Panc1 (cell line): ENCODE data around the gene TMEM219. TPM values are rescaled to one million over a fixed set of nuclear protein-coding genes. Genes with fewer than 3 reads are reported as not detected.

Experiments used
- ATAC-seq: fragments of 200-7000 bp; cut with Tn5 transposase; 2 replicates; pipeline ENCODE4 v1.9.1; 2020; ENCODE audit warnings: mild to moderate bottlenecking, moderate library complexity
- BruUV-seq: library from RNA; stranded (reverse); fragments of 400-500 nt; replicated peaks from 2 replicates; lab custom pipeline; 2021; lab: Mats Ljungman, UMichigan
- CTCF ChIA-PET: fragments of 300-600 bp; sonication (Branson Sonifier 250); formaldehyde crosslinking; loops from one replicate; lab custom pipeline; 2022; ENCODE audit warnings: antibody characterized with exemption; lab: Charles Lee
- POLR2A ChIA-PET: fragments of 300-600 bp; sonication (Branson Sonifier 250); formaldehyde crosslinking; loops from one replicate; lab custom pipeline; 2022; ENCODE audit warnings: antibody characterized with exemption; lab: Charles Lee
- DNase-seq: peaks from one replicate; pipeline ENCODE4 v3.0.0-alpha.2; 2010; ENCODE audit warnings: low read depth, low spot score
- H3K27ac ChIP-seq: 2 replicates; pipeline ENCODE4 v1.5.1; 2011; ENCODE audit warnings: mild to moderate bottlenecking, low read length, inconsistent platforms
- H3K27me3 ChIP-seq: fragments of 200-500 bp; sonication (Bioruptor generic); 2 replicates; pipeline ENCODE4 v1.6.0; 2014; ENCODE audit warnings: low read length, inconsistent platforms; ENCODE audit not compliant: control insufficient read depth, insufficient read depth
- H3K36me3 ChIP-seq: fragments of 200-500 bp; sonication (Bioruptor generic); 2 replicates; pipeline ENCODE4 v1.5.1; 2014; ENCODE audit warnings: inconsistent platforms, mild to moderate bottlenecking, low read length, moderate library complexity; ENCODE audit not compliant: control insufficient read depth, insufficient read depth
- H3K4me1 ChIP-seq: 2 replicates; pipeline ENCODE4 v1.5.1; 2011; ENCODE audit warnings: inconsistent platforms, mild to moderate bottlenecking, low read length, moderate library complexity; ENCODE audit not compliant: control insufficient read depth, insufficient read depth
- H3K4me3 ChIP-seq, 2 experiments: 2 replicates each; pipeline ENCODE4 v1.5.1; 2011 to 2012; ENCODE audit warnings: low read depth in 2 of 2, low read length in 2 of 2, mild to moderate bottlenecking in 2 of 2, inconsistent platforms in 1 of 2, moderate library complexity in 1 of 2
- H3K9me3 ChIP-seq: fragments of 200-500 bp; sonication (Bioruptor generic); 2 replicates; pipeline ENCODE4 v1.5.1; 2014; ENCODE audit warnings: low read depth, mild to moderate bottlenecking, inconsistent platforms, low read length, moderate library complexity; ENCODE audit not compliant: control insufficient read depth, insufficient read depth
- CTCF ChIP-seq: fragments of 450-650 bp; IDR thresholded peaks from 2 replicates; pipeline ENCODE4 v1.5.1; 2017; ENCODE audit warnings: mild to moderate bottlenecking
- POLR2AphosphoS5 ChIP-seq: IDR thresholded peaks from 2 replicates; pipeline ENCODE4 v1.6.1; 2012; ENCODE audit warnings: mild to moderate bottlenecking, low read depth, low read length, moderate library complexity
- SIN3A ChIP-seq: IDR thresholded peaks from 2 replicates; pipeline ENCODE4 v1.6.1; 2012; ENCODE audit warnings: low read depth, mild to moderate bottlenecking, low read length, moderate library complexity, borderline replicate concordance; ENCODE audit not compliant: insufficient read depth
- TCF7L2 ChIP-seq: IDR thresholded peaks from 2 replicates; pipeline ENCODE4 v1.6.1; 2011; ENCODE audit warnings: mild to moderate bottlenecking, low read depth, low read length, inconsistent platforms
- in situ Hi-C: cut with HindIII; loops from 2 replicates; pipeline ENCODE4 v1.10.0; 2016; ENCODE audit warnings: low sequenced_read_pairs, low pct_unique_long_range_greater_than_20kb
- intact Hi-C: fragments of 100-400 bp; cut with micrococcal nuclease; formaldehyde crosslinking; loops from one replicate; pipeline ENCODE4 v1.10.0; 2022; ENCODE audit not compliant: unreplicated experiment
- total RNA-seq: library from RNA; stranded (reverse); gene quantifications from one replicate; pipeline ENCODE4 v1.2.1, GENCODE V29; 2021; ENCODE audit not compliant: unreplicated experiment
- TF ChIP-seq, protein P1 (sequence below), 2 experiments: IDR thresholded peaks; 2 replicates each; pipeline ENCODE4 v1.6.1; 2011 to 2012; ENCODE audit warnings: low read depth in 2 of 2, control low read depth in 1 of 2, low read length in 1 of 2, mild to moderate bottlenecking in 1 of 2, moderate library complexity in 1 of 2; ENCODE audit not compliant: insufficient read depth in 1 of 2

Gene TMEM219
- total RNA-seq, 1 experiment from 2014 or later: 161 TPM

DNA sequence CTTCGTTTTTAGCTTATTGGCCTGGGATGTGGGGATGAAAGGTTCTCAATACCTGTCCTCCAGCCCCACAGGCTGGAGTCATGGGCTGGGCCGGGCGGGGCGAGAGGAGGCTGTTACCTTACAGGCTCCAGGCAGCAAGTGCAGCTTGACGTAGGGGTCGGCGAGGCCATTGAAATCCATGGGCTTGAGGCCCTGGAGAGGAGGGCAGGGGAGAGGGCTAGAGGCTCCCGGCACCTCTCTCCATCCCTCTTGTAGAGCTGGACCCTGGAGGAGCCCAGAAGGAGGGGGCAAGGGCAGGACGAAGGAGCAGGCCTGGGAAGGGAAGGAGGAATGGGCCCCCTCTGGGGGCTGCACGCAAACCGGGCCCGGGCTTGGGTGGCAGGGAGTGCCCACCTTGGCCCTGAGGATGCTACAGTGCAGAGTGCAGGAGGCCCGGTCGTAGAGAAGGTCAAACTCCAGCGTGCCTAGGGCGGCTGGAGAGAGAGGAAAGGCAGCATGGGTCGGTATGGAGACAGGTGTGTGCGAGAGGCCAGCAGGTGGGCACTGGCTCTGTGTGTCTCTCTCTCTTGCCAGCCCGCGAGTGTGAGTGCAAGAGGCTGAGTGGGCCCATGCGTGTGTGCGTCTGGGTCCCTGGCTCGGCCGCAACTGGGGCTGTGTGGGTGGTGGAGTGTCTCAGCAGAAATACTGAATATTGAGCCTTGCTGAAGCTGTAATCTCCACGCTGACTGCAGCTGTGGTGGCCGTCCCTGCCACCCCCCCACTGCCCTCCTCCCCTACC lies 47.4 kb downstream of the TMEM219 start:
- no peaks in the 10 kb centered on the region for H3K36me3 ChIP-seq
- TF ChIP-seq SIN3A: no peak
- TF ChIP-seq TCF7L2: no peak
- TF ChIP-seq POLR2AphosphoS5: no peak
- TF ChIP-seq, protein P1, sequence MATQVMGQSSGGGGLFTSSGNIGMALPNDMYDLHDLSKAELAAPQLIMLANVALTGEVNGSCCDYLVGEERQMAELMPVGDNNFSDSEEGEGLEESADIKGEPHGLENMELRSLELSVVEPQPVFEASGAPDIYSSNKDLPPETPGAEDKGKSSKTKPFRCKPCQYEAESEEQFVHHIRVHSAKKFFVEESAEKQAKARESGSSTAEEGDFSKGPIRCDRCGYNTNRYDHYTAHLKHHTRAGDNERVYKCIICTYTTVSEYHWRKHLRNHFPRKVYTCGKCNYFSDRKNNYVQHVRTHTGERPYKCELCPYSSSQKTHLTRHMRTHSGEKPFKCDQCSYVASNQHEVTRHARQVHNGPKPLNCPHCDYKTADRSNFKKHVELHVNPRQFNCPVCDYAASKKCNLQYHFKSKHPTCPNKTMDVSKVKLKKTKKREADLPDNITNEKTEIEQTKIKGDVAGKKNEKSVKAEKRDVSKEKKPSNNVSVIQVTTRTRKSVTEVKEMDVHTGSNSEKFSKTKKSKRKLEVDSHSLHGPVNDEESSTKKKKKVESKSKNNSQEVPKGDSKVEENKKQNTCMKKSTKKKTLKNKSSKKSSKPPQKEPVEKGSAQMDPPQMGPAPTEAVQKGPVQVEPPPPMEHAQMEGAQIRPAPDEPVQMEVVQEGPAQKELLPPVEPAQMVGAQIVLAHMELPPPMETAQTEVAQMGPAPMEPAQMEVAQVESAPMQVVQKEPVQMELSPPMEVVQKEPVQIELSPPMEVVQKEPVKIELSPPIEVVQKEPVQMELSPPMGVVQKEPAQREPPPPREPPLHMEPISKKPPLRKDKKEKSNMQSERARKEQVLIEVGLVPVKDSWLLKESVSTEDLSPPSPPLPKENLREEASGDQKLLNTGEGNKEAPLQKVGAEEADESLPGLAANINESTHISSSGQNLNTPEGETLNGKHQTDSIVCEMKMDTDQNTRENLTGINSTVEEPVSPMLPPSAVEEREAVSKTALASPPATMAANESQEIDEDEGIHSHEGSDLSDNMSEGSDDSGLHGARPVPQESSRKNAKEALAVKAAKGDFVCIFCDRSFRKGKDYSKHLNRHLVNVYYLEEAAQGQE (IDR thresholded peaks at IDR 0.05; ENCODE audit: insufficient read depth in 1 of 2, low read depth in 2 of 2, low read length in 1 of 2): no peak
- 0 out of 2 replicates have a peak, but pooled peaks cover 3% of the 10 kb centered on the region for H3K4me1 ChIP-seq
- H3K27me3 ChIP-seq: no peaks in the 10 kb centered on the region
- no peak overlapping the region for H3K27ac ChIP-seq
- H3K4me3 ChIP-seq: no peak overlapping the region
- intact Hi-C loops (no loop called here), in situ Hi-C loops (no loop called here)
- no peak for DNase-seq
- ATAC-seq: no peak
- BruUV-seq: no TSS peak
- POLR2A ChIA-PET: interaction anchor here (0.6 kb wide), 2 partner anchors 9 to 10 kb away, joined by 3 to 9 read pairs; no protein-coding TSS in a partner anchor
- CTCF ChIA-PET: interaction anchor here (0.5 kb wide), 1 partner anchor 22 kb away, joined by 6 read pairs; the partner anchor contains the start of gene TLCD3B
- no peaks in the 10 kb centered on the region for H3K9me3 ChIP-seq

DNA sequence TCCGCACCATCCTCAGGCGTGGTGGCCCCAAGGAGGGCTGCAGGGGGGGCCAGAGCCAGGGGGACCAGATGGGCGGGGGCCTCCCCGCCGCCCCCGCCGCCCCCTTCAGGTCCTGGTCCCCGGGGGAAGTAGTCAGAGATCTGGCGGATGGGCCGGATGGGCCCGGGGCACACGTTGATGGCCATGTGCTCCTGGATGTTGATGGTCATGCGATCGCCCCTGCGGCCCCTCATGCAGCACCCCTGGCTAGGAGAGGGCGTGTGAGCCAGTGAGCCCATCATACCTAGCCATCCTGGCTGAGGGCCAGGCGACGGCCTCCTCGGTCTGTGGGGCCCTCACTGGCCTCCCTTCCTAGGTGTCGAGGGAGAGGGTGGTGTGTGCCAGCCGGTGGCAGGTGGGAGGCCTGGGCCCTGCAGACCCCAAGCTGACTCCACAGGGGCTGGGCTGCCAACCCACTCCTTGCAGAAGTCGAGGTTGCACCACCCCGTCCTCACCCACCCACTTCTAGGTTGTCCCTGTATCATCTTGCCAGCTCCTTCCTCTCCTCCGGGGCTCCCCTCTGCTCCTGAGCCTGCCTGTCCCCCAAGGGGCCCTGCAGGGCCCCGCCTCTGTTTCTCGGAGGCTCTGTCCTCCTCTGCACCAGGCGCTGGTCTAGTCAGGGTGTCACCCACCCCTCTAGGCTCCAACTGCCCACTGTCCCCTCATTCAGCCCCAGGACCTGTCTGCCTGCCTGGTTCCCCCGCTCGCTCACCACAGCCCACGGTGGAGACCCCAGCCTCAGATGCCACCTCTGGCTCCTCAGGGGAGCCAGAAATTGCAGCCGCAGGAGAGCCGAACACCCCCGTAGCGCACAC lies 48.3 kb downstream of the TMEM219 start:
- no peak for DNase-seq
- Histone ChIP-seq H3K27ac (no peak overlapping the region), H3K4me1 (no peaks in the 10 kb centered on the region), H3K36me3 (no peaks in the 10 kb centered on the region), H3K27me3 (no peaks in the 10 kb centered on the region), H3K4me3 (peak overlapping the region; percentile 40 to 51), H3K9me3 (no peaks in the 10 kb centered on the region)
- in situ Hi-C loops: no loop called here
- no peak for TF ChIP-seq SIN3A
- TF ChIP-seq POLR2AphosphoS5: no peak
- TF ChIP-seq CTCF: no peak
- no peak for TF ChIP-seq TCF7L2
- BruUV-seq: no TSS peak
- 0 out of 2 replicates have a peak, but pooled peaks have one; percentile 18 for ATAC-seq
- POLR2A ChIA-PET: interaction anchor here (0.6 kb wide), 1 partner anchor 9 kb away, joined by 3 read pairs; no protein-coding TSS in a partner anchor
- CTCF ChIA-PET: interaction anchor here (0.6 kb wide), 1 partner anchor 415 kb away, joined by 6 read pairs; no protein-coding TSS in a partner anchor
- intact Hi-C loops: no loop called here
